Ovary (tissue), 3 donors: Measurements from ENCODE around the gene SAXO2.
"Not testable (repeated sequence)": the region's sequence is repeated elsewhere in the genome, so short reads cannot be mapped to it uniquely, and the experiment has no call there.

Experiments
- EP300 ChIP-seq: sonication (generic); formaldehyde crosslinking; IDR thresholded peaks from one replicate; pipeline ENCODE4 v1.6.1; 2017; ENCODE audit warnings: antibody characterized with exemption
- POLR2A ChIP-seq: fragments of 450-650 bp; IDR thresholded peaks from one replicate; pipeline ENCODE4 v1.6.1; 2017; ENCODE audit warnings: antibody characterized with exemption, mild to moderate bottlenecking, moderate library complexity
- TF ChIP-seq, protein P1 (sequence below), 3 donors: fragments of 450-650 bp in 2 of 3; fragments of 200-600 bp in 1 of 3; IDR thresholded peaks; one replicate each; pipeline versions ENCODE4 v1.5.1 to v1.8.0; 2016 to 2022; ENCODE audit warnings: antibody characterized with exemption in 3 of 3, mild to moderate bottlenecking in 1 of 3
- donor health status: DM: no; HTN: no; CAD: no.

DNA sequence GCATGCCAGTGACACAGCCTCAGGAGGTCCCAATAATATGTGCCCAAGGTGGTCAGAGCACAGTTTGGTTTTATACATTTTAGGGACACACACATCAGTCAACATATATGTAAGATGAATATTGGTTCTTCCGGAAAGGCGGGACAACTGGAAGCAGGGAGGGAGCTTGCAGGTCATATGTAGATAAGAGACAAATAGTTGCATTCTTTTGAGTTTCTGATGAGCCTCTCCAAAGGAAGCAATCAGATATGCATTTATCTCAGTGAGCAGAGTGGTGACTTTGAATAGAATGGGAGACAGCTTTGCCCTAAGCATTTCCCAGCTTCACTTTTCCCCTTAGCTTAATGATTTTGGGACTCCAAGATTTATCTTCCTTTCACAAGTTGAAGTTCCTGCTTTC is 4.5 kb downstream of the SAXO2 start:
- TF ChIP-seq, protein P1, sequence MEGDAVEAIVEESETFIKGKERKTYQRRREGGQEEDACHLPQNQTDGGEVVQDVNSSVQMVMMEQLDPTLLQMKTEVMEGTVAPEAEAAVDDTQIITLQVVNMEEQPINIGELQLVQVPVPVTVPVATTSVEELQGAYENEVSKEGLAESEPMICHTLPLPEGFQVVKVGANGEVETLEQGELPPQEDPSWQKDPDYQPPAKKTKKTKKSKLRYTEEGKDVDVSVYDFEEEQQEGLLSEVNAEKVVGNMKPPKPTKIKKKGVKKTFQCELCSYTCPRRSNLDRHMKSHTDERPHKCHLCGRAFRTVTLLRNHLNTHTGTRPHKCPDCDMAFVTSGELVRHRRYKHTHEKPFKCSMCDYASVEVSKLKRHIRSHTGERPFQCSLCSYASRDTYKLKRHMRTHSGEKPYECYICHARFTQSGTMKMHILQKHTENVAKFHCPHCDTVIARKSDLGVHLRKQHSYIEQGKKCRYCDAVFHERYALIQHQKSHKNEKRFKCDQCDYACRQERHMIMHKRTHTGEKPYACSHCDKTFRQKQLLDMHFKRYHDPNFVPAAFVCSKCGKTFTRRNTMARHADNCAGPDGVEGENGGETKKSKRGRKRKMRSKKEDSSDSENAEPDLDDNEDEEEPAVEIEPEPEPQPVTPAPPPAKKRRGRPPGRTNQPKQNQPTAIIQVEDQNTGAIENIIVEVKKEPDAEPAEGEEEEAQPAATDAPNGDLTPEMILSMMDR (IDR thresholded peaks at IDR 0.05): not testable (repeated sequence)
- not testable (repeated sequence) for TF ChIP-seq POLR2A, EP300
